SH-SY5Y (cell line): ENCODE results near the gene IGFL3.

Source experiments
- GATA2 ChIP-seq: IDR thresholded peaks from 2 replicates; pipeline ENCODE4 v1.6.1; 2011; ENCODE audit warnings: mild to moderate bottlenecking, low read depth, low read length
- GATA3 ChIP-seq: IDR thresholded peaks from 2 replicates; pipeline ENCODE4 v1.6.1; 2011; ENCODE audit warnings: low read depth, mild to moderate bottlenecking, low read length, moderate library complexity

DNA sequence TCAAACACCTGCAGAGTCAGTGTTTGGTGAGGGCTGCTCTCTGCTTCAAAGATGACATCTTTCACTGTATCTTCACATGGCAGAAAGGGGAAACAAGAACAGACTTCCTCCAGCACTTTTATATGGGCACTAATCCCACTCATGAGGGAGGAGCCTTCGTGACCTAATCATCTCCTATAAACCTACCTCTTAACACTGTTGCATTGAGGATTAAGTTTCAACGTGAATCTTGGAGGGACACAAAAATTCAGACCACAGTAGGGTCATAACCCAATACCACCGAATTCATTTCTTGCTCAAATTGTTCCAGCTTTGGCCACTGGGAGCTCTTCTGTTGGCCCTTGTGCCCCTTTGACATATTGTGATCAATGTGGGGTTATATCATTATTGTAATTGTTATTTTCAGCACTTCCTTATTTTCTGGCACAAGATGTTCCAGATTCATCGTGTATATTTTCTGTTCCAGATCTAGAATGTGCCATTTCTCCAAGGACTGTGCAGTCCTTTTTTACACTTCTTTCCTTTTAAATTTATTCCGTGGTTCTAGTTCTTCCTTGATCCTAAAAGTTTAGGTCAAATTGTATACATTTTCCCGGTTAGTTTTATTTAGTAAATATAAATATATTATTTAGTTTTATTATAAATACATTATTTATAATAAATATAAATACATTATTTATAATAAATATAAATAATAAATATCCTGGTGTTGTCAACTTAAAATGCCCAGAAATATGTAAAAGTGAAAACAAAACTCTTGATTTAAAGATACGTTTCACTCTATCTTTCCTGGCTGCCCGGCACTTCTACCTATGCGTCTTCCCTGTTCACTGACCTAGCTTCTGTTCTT lies 48.2 kb downstream of the IGFL3 start:
- TF ChIP-seq GATA2 (no peak), GATA3 (no peak)
